Measurements from ENCODE around the gene PRUNE2.
"Not testable (repeated sequence)": the region's sequence is repeated elsewhere in the genome, so short reads cannot be mapped to it uniquely, and the experiment has no call there.

PRUNE2 gene, protein sequence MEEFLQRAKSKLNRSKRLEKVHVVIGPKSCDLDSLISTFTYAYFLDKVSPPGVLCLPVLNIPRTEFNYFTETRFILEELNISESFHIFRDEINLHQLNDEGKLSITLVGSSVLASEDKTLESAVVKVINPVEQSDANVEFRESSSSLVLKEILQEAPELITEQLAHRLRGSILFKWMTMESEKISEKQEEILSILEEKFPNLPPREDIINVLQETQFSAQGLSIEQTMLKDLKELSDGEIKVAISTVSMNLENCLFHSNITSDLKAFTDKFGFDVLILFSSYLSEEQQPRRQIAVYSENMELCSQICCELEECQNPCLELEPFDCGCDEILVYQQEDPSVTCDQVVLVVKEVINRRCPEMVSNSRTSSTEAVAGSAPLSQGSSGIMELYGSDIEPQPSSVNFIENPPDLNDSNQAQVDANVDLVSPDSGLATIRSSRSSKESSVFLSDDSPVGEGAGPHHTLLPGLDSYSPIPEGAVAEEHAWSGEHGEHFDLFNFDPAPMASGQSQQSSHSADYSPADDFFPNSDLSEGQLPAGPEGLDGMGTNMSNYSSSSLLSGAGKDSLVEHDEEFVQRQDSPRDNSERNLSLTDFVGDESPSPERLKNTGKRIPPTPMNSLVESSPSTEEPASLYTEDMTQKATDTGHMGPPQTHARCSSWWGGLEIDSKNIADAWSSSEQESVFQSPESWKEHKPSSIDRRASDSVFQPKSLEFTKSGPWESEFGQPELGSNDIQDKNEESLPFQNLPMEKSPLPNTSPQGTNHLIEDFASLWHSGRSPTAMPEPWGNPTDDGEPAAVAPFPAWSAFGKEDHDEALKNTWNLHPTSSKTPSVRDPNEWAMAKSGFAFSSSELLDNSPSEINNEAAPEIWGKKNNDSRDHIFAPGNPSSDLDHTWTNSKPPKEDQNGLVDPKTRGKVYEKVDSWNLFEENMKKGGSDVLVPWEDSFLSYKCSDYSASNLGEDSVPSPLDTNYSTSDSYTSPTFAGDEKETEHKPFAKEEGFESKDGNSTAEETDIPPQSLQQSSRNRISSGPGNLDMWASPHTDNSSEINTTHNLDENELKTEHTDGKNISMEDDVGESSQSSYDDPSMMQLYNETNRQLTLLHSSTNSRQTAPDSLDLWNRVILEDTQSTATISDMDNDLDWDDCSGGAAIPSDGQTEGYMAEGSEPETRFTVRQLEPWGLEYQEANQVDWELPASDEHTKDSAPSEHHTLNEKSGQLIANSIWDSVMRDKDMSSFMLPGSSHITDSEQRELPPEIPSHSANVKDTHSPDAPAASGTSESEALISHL (N-terminal part only)

DNA sequence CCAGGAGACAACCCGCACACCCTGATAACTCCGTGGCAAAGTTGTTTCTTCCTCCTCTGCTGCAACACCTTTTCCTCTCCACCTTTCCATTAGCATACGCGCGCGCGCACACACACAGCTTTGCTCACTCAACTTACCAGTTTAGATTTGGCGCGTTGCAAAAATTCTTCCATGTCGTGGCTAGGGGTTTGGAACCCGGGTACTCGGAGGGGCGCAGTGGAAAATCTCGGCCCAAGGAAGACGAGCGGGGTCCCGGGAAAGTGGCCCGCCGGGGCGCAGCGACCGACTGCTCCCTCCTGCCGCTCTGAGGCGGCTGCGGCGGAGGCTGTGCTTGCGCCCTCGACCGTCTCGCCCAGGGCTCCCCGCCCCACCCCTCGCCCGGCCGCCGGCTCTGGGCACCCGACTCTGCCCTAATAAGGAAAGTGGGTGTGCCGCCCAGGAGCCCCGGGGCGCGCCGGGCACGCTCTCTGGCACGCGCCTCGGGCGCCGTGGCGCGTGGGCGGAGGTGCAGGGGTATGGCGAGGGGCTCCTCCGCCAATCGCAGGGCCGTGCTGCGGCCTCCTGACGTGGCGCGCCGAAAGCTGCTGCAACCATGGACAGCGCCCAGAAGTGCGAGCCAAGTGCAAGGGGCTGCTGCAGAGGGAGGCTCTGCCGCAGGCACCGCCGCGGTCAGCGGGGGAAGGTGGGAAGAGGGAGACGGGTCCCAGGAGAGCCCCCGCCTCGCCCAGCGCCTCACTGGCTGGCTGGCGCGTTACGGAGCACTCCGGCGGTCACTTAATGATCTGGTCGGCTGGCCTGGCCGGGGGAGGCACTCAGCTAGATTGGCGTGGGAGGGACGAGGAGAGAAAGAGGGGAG lies at the start of gene PRUNE2:
Gene PRUNE2 (minus strand): TSS at position 324 of the 856 bp plus-strand sequence. CDS start 151 bp downstream, at position 173.
- no peak for DNase-seq

DNA sequence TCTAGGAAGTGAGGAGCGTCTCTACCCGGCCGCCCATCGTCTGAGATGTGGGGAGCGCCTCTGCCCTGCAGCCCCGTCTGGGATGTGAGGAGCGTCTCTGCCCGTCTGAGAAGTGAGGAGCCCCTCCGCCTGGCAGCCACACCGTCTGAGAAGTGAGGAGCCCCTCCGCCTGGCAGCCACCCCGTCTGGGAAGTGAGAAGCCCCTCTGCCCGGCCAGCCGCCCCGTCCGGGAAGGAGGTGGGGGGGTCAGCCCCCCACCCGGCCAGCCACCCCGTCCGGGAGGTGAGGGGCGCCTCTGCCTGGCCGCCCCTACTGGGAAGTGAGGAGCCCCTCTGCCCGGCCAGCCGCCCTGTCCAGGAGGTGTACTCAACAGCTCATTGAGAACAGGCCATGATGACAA lies 49.5 kb upstream of the PRUNE2 start:
- DNase-seq, result not testable (repeated sequence)

DNA sequence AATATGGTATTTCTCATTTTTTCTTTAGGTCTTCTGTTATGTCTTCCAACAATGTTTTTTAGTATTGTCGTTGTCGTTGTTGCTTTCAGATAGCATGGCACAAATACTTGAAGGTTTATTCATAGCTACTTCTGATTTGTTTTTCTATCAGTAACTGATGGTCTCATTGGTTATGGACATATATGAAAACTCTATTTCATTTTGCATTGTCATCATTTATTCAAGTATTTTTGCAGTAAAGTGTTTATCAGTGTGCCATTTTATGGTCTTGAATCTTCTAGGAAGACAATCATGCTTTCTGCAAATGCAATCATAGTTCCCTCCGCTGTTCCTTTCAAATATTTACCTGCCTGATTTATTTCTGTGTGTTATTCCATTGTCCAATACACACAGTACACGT lies 44.0 kb upstream of the PRUNE2 start:
- no peak for DNase-seq

DNA sequence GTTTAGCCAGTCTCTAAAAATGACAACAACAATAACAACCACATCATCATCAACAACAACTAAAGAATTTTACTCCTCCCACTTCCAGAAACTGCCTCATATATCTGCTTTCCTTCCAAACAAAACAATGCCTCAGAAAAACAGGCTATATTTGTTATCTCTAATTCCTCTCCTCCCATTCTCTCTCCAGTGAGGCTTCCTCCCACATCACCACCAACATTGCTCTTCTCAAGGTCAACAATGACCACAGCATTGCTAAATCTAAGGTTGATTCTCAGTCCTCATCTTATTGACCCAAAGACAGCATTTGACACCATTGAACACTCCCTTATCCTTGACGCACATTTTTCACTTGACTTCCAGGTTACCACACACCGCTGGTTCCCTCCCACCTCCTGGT lies 38.1 kb upstream of the PRUNE2 start:
- no peak for DNase-seq

DNA sequence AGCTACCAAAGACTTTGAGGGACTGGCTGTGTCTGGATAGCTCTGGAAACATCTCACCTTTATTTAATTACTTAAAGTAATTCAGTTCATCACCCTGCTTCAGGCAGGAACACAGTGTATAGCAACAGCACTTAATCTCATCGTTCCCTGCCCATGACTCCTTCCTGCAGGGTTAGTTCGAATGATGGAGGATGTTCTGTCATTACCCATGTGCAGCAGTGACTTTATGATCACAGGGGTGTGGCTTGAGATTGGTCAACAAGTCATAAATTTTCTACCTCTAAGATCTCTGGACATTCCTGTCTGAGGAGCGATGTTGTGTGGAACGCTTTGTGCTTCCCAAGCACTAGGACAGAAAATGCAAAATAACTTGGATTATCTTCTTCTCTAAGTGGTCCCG lies 37.1 kb upstream of the PRUNE2 start:
- DNase-seq, result no peak

DNA sequence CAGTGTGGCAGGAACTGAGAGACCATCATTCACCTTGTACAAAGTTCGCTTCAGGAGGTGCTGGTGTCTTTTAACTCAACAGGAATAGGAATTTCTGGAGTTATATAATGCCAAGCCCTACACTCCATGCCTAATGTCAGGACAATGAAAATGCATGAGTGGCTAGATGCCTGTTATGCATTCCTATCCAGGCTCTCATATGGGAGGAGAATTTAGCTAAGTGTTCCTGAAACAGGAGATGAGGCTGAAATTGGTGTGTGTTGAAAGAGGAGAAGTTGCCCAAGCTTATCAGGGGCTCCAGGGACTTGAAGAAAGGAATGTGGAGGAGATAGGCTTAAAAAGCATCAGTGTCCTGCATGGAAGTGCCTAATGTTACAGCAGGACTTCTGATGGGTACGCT lies 26.8 kb upstream of the PRUNE2 start:
- no peak for DNase-seq

DNA sequence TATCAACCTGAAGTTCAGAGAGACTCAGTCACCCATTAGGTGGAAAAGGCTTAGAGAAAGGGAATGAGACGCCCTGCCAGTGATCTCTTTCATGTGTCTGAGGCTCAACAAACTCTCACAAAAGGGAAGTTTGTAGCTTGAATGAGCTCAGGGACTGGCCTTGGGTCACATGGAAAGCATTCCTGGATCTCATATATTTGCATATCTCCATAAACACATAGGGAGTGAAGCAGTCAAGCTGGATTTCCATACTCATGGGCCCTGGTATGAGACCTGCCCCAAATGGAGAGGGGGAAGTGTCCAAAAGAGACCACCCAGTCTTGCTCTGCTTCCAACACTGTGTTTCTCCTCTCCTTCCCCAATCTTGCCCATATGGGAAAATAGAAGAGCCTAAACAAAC lies 26.4 kb upstream of the PRUNE2 start:
- no peak for DNase-seq

DNA sequence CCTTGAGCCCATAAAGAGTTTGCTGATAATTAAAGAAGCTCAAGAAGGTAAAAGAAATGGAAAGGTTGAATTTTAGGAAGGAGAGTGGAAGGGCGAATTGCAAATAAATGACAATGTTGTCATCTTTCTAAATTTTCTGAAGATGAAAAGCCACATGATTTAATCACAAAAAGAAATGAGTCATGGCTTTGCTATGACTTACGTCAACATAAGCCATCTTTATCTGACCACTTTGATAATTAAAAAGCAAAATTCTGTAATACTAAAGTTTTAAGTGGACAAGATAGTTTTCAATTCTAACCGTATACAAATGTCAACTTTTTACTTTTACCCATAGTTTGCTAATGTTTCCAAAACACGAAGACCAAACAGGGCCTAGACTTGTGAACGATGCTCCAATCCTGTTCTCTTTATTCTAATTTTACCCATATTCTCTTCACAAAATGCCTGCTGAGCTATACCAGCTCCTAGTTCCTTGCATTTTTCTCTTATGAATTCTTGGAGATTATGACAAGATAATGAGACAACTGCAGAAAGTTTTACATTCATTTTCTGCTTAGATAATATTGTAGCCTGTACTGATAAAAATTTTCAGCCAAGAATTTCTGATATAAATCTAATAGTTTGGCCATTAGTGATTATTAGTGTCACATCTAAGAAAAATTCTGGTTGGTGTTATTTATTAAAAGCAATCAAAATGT lies 21.8 kb upstream of the PRUNE2 start:
- no peak for DNase-seq

DNA sequence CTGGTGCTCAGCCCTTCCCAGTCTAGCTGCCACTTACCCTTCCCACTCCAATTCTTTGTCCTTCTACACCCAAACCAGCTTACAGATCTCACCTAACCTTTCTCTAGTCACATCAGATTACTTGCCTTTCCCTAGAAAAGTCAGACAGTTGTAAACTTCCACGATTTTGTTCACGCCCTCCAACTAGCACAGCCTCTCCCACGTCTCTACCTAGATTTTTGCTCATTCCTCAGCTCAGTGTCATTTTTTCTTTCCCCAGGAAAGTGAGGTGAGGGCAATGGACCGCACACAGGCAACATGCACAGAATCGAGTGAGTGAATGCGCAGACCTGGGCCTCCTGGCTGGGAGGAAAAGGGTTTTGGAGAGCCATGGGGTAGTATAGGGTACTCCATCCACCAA lies 20.9 kb upstream of the PRUNE2 start:
- DNase-seq, result no peak

DNA sequence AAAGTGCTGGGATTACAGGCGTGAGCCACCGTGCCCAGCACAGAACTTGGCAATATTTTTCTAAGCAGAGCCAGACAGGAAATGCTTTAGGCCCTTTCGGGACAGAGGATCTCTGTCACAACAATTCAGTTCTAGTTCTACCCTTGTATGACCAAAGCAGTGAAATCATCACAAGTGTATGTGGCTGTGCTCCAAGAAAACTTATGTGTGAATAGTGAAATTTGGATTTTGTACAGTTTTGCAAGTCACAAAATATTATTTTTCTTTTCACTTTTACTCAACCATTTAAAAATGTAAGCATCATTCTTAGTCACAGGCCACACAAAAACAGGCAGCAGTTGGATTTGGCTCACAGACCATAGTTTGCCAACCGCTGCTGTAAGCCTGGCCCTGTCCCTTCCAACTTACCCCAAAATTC lies 20.4 kb upstream of the PRUNE2 start:
- no peak for DNase-seq

DNA sequence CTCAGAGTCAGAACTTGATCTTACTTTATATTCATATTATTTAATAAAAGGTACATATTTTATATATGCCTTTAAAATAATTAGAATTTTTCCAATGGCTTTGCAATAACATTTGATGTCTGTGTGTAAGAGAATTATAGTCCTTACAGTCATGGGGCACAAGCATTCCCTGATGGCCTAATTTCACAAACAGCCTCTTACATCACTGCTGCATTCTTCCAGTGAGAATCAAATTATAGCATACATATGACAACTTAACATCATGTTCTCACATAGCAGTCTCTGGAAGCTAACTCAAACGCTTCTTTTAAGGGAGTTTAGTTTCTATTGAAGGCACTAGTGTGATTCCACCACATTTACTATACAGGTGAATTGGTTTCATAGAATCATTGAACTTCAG lies 15.3 kb upstream of the PRUNE2 start:
- no peak for DNase-seq

DNA sequence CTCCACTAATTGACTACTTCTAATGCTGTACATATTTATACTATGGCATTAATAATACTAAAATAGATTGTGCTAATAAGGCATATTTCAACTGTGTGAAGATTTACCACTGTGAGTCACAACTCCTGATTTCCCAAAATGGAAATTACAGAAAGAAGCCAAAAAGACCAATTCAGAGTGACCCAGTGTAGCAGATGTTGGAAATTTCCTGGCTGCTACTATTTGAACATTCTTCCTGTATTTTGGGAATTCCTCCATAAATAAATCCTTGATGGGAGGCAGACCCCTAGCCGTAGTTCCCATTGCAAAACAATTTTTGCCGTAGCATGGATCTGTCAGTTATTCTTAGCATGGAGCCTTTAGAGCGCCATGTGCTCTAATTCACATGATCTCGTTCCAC lies 11.4 kb upstream of the PRUNE2 start:
- no peak for DNase-seq

DNA sequence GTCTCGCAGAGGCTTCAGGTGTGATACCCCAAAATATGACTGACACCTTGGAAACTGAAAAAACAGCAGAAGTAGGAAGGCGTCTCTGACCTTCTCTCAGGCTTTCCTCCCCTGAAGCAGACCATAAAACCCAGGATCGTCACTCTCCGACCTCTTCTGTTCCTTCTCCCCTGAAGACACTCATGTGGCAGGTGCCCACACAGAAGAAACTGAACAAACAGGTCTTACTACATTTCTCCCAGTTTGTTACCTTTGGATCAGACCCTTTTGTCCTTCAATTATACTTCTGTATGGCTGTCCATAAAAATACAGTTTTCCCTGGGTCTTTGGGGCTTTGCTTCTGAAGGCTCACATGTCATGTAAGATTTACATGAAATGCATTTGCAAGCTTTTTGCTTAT lies 10.3 kb upstream of the PRUNE2 start:
- no peak for DNase-seq

DNA sequence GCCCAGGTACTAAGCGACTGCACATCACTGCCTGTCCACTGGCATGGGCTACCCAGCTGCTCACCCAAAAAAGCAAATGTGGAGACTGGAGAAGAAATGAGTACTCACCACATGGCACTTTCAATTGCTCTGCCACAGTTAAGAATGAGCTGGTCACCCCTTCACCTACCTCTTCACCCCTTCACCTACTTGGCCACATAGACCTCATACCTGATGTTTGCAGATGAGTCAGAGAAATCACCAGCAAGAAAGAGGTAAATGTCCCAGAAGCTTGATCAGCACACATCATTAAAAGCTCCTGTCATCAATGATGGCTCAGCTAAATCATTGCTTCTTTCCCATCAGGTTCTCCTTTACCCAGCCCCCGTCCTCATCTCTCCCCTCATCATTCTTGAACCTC lies 7.6 kb upstream of the PRUNE2 start:
- DNase-seq, result no peak

DNA sequence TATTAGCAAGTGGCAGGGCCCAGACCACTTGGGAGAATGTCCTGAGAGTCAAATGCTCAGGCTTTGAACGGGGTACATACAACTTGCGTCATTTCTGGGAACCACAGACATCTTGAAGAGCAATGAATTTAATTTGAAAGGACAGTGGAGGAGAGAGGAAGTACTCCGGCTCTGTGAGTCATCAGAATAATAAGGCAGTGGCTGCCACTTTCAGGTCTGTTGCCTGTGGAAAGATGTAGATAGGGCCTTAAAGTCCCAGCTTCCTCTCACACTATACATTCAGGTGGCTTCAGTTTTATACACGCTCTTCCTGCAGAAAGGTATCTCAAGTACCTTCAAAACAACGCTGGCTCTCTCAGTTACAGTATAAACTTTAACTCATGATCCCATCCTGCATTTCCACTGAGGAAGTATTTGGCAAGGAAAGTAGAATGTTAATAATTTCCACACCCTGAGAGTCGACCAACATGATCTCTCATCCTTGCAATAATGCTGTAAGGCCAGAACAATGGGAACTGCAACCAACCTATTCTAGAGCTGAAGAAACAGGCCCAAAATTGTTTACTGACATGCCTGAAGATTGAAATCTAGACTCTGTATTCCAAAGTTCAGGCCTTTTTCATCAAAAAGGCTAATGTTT lies 6.8 kb upstream of the PRUNE2 start:
- no peak for DNase-seq

DNA sequence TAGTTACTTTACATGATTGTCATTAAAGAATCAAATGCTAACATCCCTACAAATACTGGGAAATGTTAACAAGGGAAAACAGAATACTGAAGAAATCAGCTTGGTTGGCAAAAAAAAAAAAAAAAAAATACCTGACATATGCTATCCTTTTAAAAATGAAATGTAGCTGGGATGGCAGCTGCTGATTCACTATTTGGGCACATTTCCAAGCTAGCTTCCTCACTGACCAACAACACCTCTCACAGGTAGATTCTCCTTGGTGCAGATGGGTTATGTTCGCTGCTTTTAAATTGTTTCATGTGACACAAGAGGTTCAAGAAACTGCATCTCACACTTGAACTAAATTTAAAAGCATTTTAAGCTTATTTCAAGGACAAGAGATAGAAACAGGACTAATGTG lies 6.1 kb upstream of the PRUNE2 start:
- no peak for DNase-seq

DNA sequence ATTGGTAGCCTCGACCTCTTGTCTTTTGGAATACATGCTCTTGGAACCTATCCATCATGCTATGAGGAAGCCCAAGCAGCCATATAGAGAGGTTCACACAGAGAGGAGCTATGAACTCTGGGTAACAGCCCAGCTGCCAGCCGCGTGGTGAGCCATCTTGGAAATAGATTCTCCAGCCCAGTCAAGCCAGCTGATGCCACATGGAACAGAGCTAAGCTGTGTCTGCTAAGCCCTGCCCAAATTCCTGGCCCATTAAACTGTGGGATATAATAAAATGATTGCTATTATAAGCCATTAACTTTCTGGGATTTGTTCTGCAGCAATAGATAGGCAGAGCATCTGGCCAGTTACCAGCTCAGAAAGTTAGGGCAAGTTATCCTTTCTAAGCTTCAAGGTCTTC lies 4.9 kb upstream of the PRUNE2 start:
- DNase-seq, result no peak

DNA sequence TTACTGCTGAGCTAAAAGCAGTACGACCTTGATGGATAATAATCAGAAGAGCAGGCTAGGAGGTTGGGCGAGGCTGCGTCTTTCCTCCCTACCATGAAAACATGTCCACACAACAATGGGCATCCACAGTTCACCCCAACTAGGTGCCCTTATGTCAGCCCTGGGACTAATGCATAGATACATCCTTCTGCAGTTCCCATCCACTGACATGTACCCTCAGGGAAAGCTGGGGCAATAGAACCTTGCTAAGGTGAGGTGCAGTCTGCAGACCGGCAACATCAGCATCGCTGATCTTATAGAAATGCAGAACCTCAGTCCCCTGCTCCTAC lies 697 bp upstream of the PRUNE2 start:
- no peak for DNase-seq

DNA sequence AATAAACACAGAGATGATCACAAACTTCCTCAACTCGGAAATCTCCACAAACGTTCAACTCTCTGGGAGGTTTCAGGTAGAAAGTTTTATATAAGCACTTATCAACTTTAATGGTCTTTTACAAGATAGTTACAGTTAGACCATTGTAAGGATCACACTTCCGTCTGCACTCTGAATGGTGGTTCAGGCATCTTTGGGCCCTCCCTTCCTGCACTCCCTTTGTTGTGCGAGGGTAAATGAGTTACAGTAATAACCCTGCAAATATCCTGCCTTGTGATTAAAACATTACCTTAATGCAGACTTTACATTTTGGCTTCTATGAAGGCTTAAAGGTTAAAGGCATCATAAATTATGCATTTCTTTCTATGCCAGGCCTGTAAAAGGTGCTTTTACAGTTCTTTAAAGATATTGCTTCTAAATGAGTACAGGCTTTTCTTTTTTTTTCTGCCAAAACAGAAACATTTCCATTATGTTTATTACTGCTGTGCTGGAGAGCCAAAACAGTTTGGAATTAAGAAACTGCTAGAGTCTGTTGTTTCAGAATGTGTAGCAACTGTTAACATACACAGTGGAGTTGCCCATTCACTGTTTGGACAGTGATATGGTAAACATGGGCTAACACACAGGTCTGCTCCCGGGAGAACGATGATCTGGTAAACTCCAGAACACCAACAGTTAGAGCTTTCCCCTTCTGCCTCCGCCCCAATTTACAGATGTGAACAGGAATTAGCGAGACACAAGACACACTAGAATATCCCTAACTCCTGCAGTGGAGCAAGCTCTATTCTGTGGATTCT lies 1.1 kb downstream of the PRUNE2 start:
- no peak for DNase-seq

DNA sequence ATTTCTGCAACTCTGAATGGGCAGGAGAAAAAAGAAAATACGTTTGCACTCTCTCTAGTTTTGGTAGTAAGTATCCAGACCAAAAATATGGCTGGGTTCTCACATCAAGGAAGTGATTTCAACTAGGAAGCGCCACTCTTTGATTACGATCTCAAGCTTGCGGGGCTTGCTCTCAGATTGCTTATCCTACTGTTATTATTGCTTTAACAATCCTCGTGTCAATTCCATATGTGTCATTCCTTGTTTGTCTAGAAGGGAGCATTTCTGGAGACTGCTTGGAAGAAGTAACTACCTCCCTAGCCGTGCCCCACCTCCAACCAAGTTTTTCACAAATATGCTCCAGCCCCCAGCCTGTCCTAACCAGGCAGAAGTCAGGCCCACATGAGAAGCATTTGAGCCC lies 3.5 kb downstream of the PRUNE2 start:
- DNase-seq, result no peak
